AG09309 (cell line): ENCODE results near the gene ACOT7.

ENCODE experiments used
- DNase-seq: peaks from one replicate; pipeline ENCODE4 v3.0.0-alpha.2; 2010; ENCODE audit warnings: low read depth
- H3K4me3 ChIP-seq: 2 replicates; pipeline ENCODE4 v1.5.1; 2011; ENCODE audit warnings: mild to moderate bottlenecking, low read depth, low read length, moderate library complexity; ENCODE audit not compliant: control insufficient read depth
- TF ChIP-seq, protein P1 (sequence below): IDR thresholded peaks from 2 replicates; pipeline ENCODE4 v1.5.1; 2011; ENCODE audit warnings: mild to moderate bottlenecking, low read depth, low read length, inconsistent platforms; ENCODE audit not compliant: insufficient read depth, control insufficient read depth; ENCODE audit errors: missing control alignments

The ACOT7 gene

GRCh38 chr1:6260961-6261614 lies 132.5 kb downstream of the ACOT7 start, which contains the start of gene GPR153:
GPR153 (minus strand) TSS chr1:6261098; CDS start chr1:6254905, 6,193 bp downstream.
- peak within 1 kb of the TSS; percentile 57 for H3K4me3 ChIP-seq
- DNase-seq: no peak
- TF ChIP-seq, protein P1, sequence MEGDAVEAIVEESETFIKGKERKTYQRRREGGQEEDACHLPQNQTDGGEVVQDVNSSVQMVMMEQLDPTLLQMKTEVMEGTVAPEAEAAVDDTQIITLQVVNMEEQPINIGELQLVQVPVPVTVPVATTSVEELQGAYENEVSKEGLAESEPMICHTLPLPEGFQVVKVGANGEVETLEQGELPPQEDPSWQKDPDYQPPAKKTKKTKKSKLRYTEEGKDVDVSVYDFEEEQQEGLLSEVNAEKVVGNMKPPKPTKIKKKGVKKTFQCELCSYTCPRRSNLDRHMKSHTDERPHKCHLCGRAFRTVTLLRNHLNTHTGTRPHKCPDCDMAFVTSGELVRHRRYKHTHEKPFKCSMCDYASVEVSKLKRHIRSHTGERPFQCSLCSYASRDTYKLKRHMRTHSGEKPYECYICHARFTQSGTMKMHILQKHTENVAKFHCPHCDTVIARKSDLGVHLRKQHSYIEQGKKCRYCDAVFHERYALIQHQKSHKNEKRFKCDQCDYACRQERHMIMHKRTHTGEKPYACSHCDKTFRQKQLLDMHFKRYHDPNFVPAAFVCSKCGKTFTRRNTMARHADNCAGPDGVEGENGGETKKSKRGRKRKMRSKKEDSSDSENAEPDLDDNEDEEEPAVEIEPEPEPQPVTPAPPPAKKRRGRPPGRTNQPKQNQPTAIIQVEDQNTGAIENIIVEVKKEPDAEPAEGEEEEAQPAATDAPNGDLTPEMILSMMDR: no peak

DNA sequence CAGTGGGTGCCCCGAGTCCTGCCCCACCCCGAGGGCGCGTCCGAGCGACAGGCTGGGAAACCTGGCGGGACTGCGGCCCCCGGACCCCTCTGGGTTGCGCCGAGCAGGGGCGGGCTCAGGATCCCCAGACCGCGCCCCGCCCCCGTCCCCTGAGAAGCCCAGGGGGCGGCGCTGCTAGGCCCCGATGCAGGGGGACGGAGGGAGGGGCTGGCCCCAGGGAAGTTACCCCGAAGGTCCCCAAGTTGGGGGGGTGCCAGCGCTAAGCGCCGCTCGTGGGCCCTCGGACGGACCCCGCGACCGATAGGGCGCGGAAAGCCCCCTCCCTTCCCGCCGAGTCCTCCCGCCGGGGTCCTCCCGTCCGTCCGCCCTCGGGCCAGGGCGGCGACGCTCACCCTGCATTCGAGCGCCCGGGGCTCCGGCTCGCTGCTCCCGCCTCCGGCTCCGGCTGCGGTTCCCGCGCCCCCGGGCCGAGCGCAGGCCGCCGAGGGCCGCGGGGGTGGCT lies 133.1 kb downstream of the ACOT7 start:
- peak overlapping the region; percentile 57 for H3K4me3 ChIP-seq
- TF ChIP-seq, protein P1: no peak
- no peak for DNase-seq

GRCh38 chr1:6259491-6260362 lies 133.8 kb downstream of the ACOT7 start:
- no peak for DNase-seq
- H3K4me3 ChIP-seq: peak overlapping the region; percentile 57
- TF ChIP-seq, protein P1: no peak

DNA sequence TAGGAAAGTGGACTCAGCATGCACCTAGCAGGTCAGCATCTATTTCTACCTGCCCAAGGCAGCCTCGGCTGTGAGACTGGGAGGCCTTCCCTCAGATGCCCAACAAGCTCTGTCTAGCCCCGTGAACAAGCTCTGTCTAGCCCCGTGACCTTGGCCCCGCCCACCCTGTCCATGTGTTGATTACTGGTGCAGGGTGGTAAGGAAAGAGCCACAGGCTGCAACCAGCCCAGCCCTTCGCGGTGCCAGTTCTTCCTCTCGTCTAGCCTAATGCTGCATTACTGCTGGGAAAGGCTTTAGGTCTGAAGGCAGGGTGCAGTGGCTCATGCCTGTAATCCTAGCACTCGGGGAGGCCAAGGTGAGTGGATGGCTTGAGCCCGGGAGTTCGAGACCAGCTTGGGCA lies 134.9 kb downstream of the ACOT7 start:
- H3K4me3 ChIP-seq: no peak overlapping the region
- TF ChIP-seq, protein P1: no peak
- no peak for DNase-seq

DNA sequence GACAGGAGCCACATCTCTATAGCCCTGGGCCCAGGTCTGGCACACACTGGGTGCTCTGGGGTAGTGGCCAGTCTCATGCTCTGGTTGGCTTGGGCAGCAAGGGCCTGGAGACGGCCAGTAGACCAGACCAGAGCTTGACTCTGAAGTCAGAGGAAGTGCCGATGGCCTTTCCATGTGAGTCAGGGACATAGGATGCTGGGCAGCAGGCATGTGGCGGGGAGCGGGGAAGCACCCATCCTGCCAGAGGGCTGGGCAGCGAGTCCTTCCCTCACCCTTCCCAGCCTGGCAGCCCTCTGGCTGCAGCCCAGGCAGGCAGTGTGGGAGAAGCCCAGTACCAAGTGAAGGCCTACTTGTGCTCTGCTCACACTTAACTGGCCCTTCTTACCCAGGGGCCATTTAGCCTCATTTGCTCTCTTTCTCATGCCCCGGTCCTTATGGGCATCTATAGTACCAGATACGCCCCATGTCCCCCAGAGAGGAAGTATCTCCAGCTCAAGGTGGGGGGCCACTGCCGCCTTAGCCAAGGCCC lies 136.0 kb downstream of the ACOT7 start:
- no peak overlapping the region for H3K4me3 ChIP-seq
- no peak for DNase-seq
- TF ChIP-seq, protein P1: no peak

DNA sequence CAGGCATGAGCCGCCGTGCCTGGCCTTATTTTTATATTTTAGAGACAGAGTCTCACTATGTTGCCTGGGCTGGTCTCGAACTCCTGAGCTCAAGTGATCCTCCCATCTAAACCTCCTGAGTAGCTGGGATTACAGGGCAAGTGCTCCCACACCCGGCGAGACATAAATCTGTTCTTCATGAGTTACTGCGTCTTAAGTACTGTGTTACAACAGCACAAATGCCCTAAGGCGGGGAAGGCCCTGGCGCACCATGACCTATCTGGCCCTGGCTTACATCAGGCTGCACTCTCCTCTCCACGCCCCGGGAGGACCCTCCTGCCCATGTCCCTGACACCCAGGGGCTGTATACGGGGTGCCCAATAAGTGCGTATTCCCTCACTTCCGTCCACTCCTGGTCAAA lies 136.9 kb downstream of the ACOT7 start:
- DNase-seq: no peak
- TF ChIP-seq, protein P1: no peak

More for the DNA sequence above, 136.9 kb downstream of the ACOT7 start:
- H3K4me3 ChIP-seq: no peak overlapping the region
